Aorta (tissue), 5 donors: Measurements from ENCODE around the gene NEGR1. TPM values are rescaled to one million over a fixed set of nuclear protein-coding genes. Genes with fewer than 3 reads are reported as not detected.

Experiments used
- ATAC-seq: fragments of 200-7000 bp; cut with Tn5 transposase; one replicate; pipeline ENCODE4 v1.9.1; 2022; ENCODE audit warnings: moderate library complexity; ENCODE audit not compliant: low FRiP score
- DNase-seq, 2 donors: peaks; one replicate each; pipeline ENCODE4 v3.0.0-alpha.2; 2020
- H3K27ac ChIP-seq, 2 donors: one replicate each; pipeline ENCODE4 v1.5.1; 2013; ENCODE audit warnings: low read length in 2 of 2, mild to moderate bottlenecking in 2 of 2, moderate library complexity in 2 of 2, control low read depth in 1 of 2, inconsistent platforms in 1 of 2, low read depth in 1 of 2
- H3K27me3 ChIP-seq, 2 donors: one replicate each; pipeline ENCODE4 v1.6.1; 2013; ENCODE audit warnings: control low read depth in 1 of 2, low read length in 1 of 2, mild to moderate bottlenecking in 1 of 2, moderate library complexity in 1 of 2; ENCODE audit not compliant: insufficient read depth in 2 of 2, control insufficient read depth in 1 of 2
- H3K36me3 ChIP-seq, 2 donors: one replicate each; pipeline ENCODE4 v1.6.1; 2013; ENCODE audit warnings: control low read depth in 1 of 2, low read length in 1 of 2, mild to moderate bottlenecking in 1 of 2; ENCODE audit not compliant: insufficient read depth in 2 of 2, control insufficient read depth in 1 of 2
- H3K4me1 ChIP-seq, 2 donors: one replicate each; pipeline ENCODE4 v1.6.1; 2013; ENCODE audit warnings: low read length in 2 of 2, control low read depth in 1 of 2, mild to moderate bottlenecking in 1 of 2, moderate library complexity in 1 of 2; ENCODE audit not compliant: insufficient read depth in 2 of 2, control insufficient read depth in 1 of 2
- H3K4me3 ChIP-seq, 2 donors: one replicate each; pipeline ENCODE4 v1.5.1; 2013; ENCODE audit warnings: low read length in 2 of 2, control low read depth in 1 of 2, mild to moderate bottlenecking in 1 of 2
- H3K9me3 ChIP-seq: one replicate; pipeline ENCODE4 v1.6.1; 2013; ENCODE audit warnings: mild to moderate bottlenecking, low read length; ENCODE audit not compliant: control insufficient read depth
- WGBS, 2 donors: extraction: QIAGEN DNeasy Blood & Tissue Kit; methylation state at CpG; one replicate each; pipeline ENCODE4 v1.1.7; 2013; 5-methylcytosine and 5-hydroxymethylcytosine counted together
- intact Hi-C, 2 donors: fragments of 100-400 bp; cut with DNase I; formaldehyde crosslinking; loops; one replicate each; pipeline versions ENCODE4 v1.14.2 to v1.15.0; 2022
- polyA plus RNA-seq, 2 donors: library from polyadenylated mRNA; stranded (reverse); fragments of 200-250 nt; gene quantifications; one replicate each; pipeline ENCODE4 v1.2.3, GENCODE V29; 2013
- total RNA-seq, 2 donors: library from RNA; stranded (reverse); fragmentation: NEBNext Ultra II Directional; extraction: Animal tissue kit (Norgen Biotek cat#: 25700); gene quantifications; one replicate each; pipeline ENCODE4 v1.2.1, GENCODE V29; 2021
- donor health status: healthy with polysubstance abuse.
- donor health status: Bipolar disorder and iron deficiency.
- donor health status: DM: no; HTN: no; CAD: no.
- donor health status: DM: no; HTN: no; CAD: no.
- donor health status: DM: yes; HTN: yes; CAD: no.

NEGR1 gene
- total and polyA plus RNA-seq, 4 donors = 3.5 to 50.3 (median 18.4) TPM

- H3K4me1 ChIP-seq = no peaks in the 10 kb centered on the region
- intact Hi-C loops = no loop called here
- 84 to 87% methylated on average over 3 of the region's 3 CpGs for WGBS, 2 donors
- ATAC-seq (peak; percentile 75), DNase-seq (no peak)
- H3K27ac ChIP-seq = no peak overlapping the region
- no peaks in the 10 kb centered on the region for H3K27me3 ChIP-seq
- no peaks in the 10 kb centered on the region for H3K36me3 ChIP-seq
- H3K9me3 ChIP-seq = no peaks in the 10 kb centered on the region
- H3K4me3 ChIP-seq = no peak overlapping the region
Measured at GRCh38 chr1:71850936-71851335, 431.4 kb downstream of the NEGR1 start.

DNA sequence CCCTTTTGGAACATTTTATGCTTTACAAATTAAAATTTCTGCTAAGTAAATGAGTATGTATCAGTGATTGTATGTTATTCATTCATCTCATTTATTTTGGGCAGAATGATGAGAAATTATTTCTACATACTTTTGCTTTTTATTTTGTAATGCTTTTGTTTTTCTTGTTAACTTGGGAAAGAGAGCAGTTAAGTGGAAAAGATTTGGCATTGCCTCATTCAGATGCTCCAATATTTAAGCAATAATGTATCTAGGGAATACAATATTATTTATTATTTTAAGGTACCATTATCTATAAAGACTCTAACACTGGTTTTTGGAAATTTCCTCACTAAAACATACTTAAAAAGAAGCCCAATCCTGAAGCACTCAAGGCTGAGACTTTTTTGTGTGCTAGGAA is 431.8 kb downstream of the NEGR1 start:
- DNase-seq (no peak), ATAC-seq (peak; percentile 49)
- no peaks in the 10 kb centered on the region for H3K4me1 ChIP-seq
- no peaks in the 10 kb centered on the region for H3K9me3 ChIP-seq
- no peak overlapping the region for H3K27ac ChIP-seq
- no peaks in the 10 kb centered on the region for H3K27me3 ChIP-seq
- no peak overlapping the region for H3K4me3 ChIP-seq
- no peaks in the 10 kb centered on the region for H3K36me3 ChIP-seq
- intact Hi-C loops = no loop called here

DNA sequence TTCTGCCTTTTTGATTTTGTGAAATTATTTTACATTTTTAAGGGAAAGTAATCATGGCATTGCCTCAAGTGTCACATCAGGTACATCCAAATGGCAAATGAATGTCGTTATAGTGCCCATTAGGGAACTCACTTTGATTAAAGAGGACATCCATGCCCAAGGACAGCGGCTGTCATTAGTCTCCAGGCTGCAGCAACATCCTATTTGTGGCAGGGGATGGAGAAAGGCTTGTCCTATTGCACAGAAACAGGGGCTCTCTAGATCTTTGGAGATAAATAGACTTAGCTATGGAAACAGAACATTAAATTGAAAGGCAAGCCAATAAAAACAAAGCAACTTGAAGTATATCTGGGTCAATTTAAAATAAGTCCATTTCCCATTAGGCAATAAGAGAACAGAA is 439.3 kb downstream of the NEGR1 start:
- H3K27ac ChIP-seq = no peak overlapping the region
- no peaks in the 10 kb centered on the region for H3K4me1 ChIP-seq
- H3K9me3 ChIP-seq = no peaks in the 10 kb centered on the region
- WGBS, 2 donors = 90 to 93% methylated on average over 2 of the region's 2 CpGs
- H3K27me3 ChIP-seq = no peaks in the 10 kb centered on the region
- ATAC-seq (no peak), DNase-seq (no peak)
- H3K36me3 ChIP-seq = no peaks in the 10 kb centered on the region
- no peak overlapping the region for H3K4me3 ChIP-seq
- intact Hi-C loops = no loop called here

DNA sequence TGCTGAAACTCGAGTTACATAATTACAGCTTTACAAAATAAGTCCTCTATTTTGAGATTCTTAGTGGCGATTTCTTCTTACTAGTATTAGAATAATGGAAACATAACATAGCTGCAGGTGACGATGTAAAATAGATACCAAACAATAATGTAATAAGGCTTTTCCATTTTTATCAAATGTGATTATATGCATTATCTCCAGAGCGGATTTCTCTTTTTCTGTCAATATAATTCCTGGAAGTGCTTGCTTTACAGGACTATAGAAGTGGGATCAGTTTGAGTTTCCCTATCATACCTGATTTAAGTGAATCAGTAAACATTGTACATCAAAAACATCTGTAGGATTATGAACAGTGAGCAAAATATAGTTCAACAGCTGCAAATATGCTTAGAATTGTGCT is 442.5 kb downstream of the NEGR1 start:
- ATAC-seq = no peak
- no peak for DNase-seq
- 76 to 90% methylated on average over 4 of the region's 4 CpGs for WGBS, 2 donors
- no peaks in the 10 kb centered on the region for H3K4me1 ChIP-seq
- no peaks in the 10 kb centered on the region for H3K9me3 ChIP-seq
- H3K27ac ChIP-seq = no peak overlapping the region
- intact Hi-C loops = no loop called here
- H3K27me3 ChIP-seq = no peaks in the 10 kb centered on the region
- H3K4me3 ChIP-seq = no peak overlapping the region
- no peaks in the 10 kb centered on the region for H3K36me3 ChIP-seq

- Histone ChIP-seq H3K27ac (no peak overlapping the region), H3K27me3 (no peaks in the 10 kb centered on the region), H3K4me3 (no peak overlapping the region), H3K36me3 (no peaks in the 10 kb centered on the region), H3K9me3 (no peaks in the 10 kb centered on the region), H3K4me1 (peaks cover 0 to 4% of the 10 kb centered on the region in 2 donors)
- no peak for DNase-seq
- ATAC-seq = no peak
- 36 to 48% methylated on average over 2 of the region's 2 CpGs for WGBS, 2 donors
- intact Hi-C loops = no loop called here
Measured at GRCh38 chr1:71836904-71837303, 445.4 kb downstream of the NEGR1 start.

GRCh38 chr1:71835442-71835813 is 446.9 kb downstream of the NEGR1 start:
- intact Hi-C loops = no loop called here
- no peak overlapping the region for H3K27ac ChIP-seq
- no peaks in the 10 kb centered on the region for H3K36me3 ChIP-seq
- no peak for DNase-seq
- peaks cover 0 to 4% of the 10 kb centered on the region in 2 donors for H3K4me1 ChIP-seq
- no peak for ATAC-seq
- H3K9me3 ChIP-seq = no peaks in the 10 kb centered on the region
- H3K27me3 ChIP-seq = no peaks in the 10 kb centered on the region
- H3K4me3 ChIP-seq = no peak overlapping the region

GRCh38 chr1:71834601-71835441 is 447.5 kb downstream of the NEGR1 start:
- Histone ChIP-seq H3K27ac (no peak overlapping the region), H3K4me1 (peaks cover 0 to 4% of the 10 kb centered on the region in 2 donors), H3K27me3 (no peaks in the 10 kb centered on the region), H3K9me3 (no peaks in the 10 kb centered on the region), H3K4me3 (no peak overlapping the region), H3K36me3 (no peaks in the 10 kb centered on the region)
- WGBS, 2 donors = 3 to 5% methylated on average over 4 of the region's 4 CpGs
- intact Hi-C loops = no loop called here
- DNase-seq (no peak), ATAC-seq (no peak)

GRCh38 chr1:71831646-71832045 is 450.7 kb downstream of the NEGR1 start:
- no peak overlapping the region for H3K4me3 ChIP-seq
- no peaks in the 10 kb centered on the region for H3K36me3 ChIP-seq
- WGBS, 2 donors = 88 to 90% methylated on average over 4 of the region's 4 CpGs
- peaks cover 0 to 4% of the 10 kb centered on the region in 2 donors for H3K4me1 ChIP-seq
- DNase-seq = no peak
- H3K27ac ChIP-seq = no peak overlapping the region
- intact Hi-C loops = no loop called here
- H3K27me3 ChIP-seq = no peaks in the 10 kb centered on the region
- ATAC-seq = no peak
- no peaks in the 10 kb centered on the region for H3K9me3 ChIP-seq

GRCh38 chr1:71829346-71829745 is 453.0 kb downstream of the NEGR1 start:
- no peaks in the 10 kb centered on the region for H3K9me3 ChIP-seq
- ATAC-seq (no peak), DNase-seq (no peak)
- peaks cover 0 to 2% of the 10 kb centered on the region in 2 donors for H3K4me1 ChIP-seq
- H3K27ac ChIP-seq = no peak overlapping the region
- H3K4me3 ChIP-seq = no peak overlapping the region
- WGBS, 2 donors = 91 to 92% methylated on average over 8 of the region's 8 CpGs
- intact Hi-C loops = no loop called here
- no peaks in the 10 kb centered on the region for H3K27me3 ChIP-seq
- no peaks in the 10 kb centered on the region for H3K36me3 ChIP-seq
